OCI-LY1 (cell line): ENCODE results near the gene CBARP.

Experiments used
- H2AFZ ChIP-seq: fragments of 200-600 bp; sonication (generic), shearing (Covaris generic); 2 replicates; pipeline ENCODE4 v1.6.0; 2014; ENCODE audit warnings: antibody characterized with exemption, mild to moderate bottlenecking, low read length
- H3F3A ChIP-seq: fragments of 200-600 bp; sonication (generic), shearing (Covaris generic); 2 replicates; pipeline ENCODE4 v1.6.0; 2014; ENCODE audit warnings: mild to moderate bottlenecking, antibody characterized with exemption, low read length, moderate library complexity; ENCODE audit not compliant: insufficient read depth
- H3K27ac ChIP-seq: fragments of 200-600 bp; sonication (generic); 2 replicates; pipeline ENCODE4 v1.5.1; 2014; ENCODE audit warnings: low read length, mixed run types, mild to moderate bottlenecking, low read depth; ENCODE audit not compliant: poor library complexity, severe bottlenecking
- H3K27me3 ChIP-seq: fragments of 200-600 bp; sonication (generic); 2 replicates; pipeline ENCODE4 v1.6.0; 2014; ENCODE audit warnings: antibody characterized with exemption, mild to moderate bottlenecking, low read length, moderate library complexity; ENCODE audit not compliant: insufficient read depth
- H3K36me3 ChIP-seq: fragments of 200-600 bp; sonication (generic); 2 replicates; pipeline ENCODE4 v1.6.1; 2014; ENCODE audit warnings: mild to moderate bottlenecking, antibody characterized with exemption, low read length, moderate library complexity, mixed read lengths; ENCODE audit not compliant: insufficient read depth
- H3K4me1 ChIP-seq: fragments of 200-600 bp; sonication (generic); 2 replicates; pipeline ENCODE4 v1.5.1; 2014; ENCODE audit warnings: mild to moderate bottlenecking, low read length, moderate library complexity; ENCODE audit not compliant: insufficient read depth, severe bottlenecking
- H3K4me2 ChIP-seq: fragments of 200-600 bp; sonication (generic), shearing (Covaris generic); 2 replicates; pipeline ENCODE4 v1.6.1; 2014; ENCODE audit warnings: low read length
- H3K4me3 ChIP-seq: fragments of 200-600 bp; sonication (generic); 2 replicates; pipeline ENCODE4 v1.5.1; 2014; ENCODE audit warnings: low read length, low read depth, mild to moderate bottlenecking, mixed read lengths; ENCODE audit not compliant: poor library complexity, severe bottlenecking
- H3K79me2 ChIP-seq: fragments of 200-600 bp; shearing (Covaris generic); 2 replicates; pipeline ENCODE4 v1.6.1; 2016; ENCODE audit warnings: mixed run types, low read length, mixed read lengths; ENCODE audit not compliant: insufficient read depth
- H3K9ac ChIP-seq: fragments of 200-600 bp; sonication (generic), shearing (Covaris generic); 2 replicates; pipeline ENCODE4 v1.6.1; 2014; ENCODE audit warnings: mild to moderate bottlenecking, low read length, mixed read lengths
- H3K9me2 ChIP-seq: fragments of 200-600 bp; sonication (generic), shearing (Covaris generic); 2 replicates; pipeline ENCODE4 v1.6.1; 2014; ENCODE audit warnings: low read depth, mild to moderate bottlenecking, low read length, mixed read lengths
- H3K9me3 ChIP-seq: fragments of 200-600 bp; shearing (Covaris generic); 2 replicates; pipeline ENCODE4 v1.6.1; 2014; ENCODE audit warnings: low read length, mixed read lengths
- H4K20me1 ChIP-seq: fragments of 200-600 bp; sonication (generic), shearing (Covaris generic); 2 replicates; pipeline ENCODE4 v1.6.0; 2016; ENCODE audit warnings: mild to moderate bottlenecking, low read length; ENCODE audit not compliant: insufficient read depth
- CTCF ChIP-seq: fragments of 200-600 bp; sonication (generic), shearing (Covaris generic); IDR thresholded peaks from 2 replicates; pipeline ENCODE4 v1.5.1; 2017; ENCODE audit warnings: mild to moderate bottlenecking, antibody characterized with exemption, low read length, moderate library complexity, mixed read lengths
- EZH2 ChIP-seq: fragments of 200-600 bp; sonication (generic), shearing (Covaris generic); IDR thresholded peaks from 2 replicates; pipeline ENCODE4 v1.8.0; 2017; ENCODE audit warnings: borderline replicate concordance, mixed run types, mild to moderate bottlenecking, antibody characterized with exemption, low read length, moderate library complexity, mixed read lengths

CBARP gene

GRCh38 chr19:1223018-1223855 lies 14.6 kb downstream of the CBARP start:
- Histone ChIP-seq H4K20me1 (no peaks in the 10 kb centered on the region), H3K9me3 (no peaks in the 10 kb centered on the region), H3F3A (no peaks in the 10 kb centered on the region), H3K9ac (no peak overlapping the region), H2AFZ (no peak overlapping the region), H3K79me2 (no peaks in the 10 kb centered on the region), H3K27me3 (no peaks in the 10 kb centered on the region), H3K9me2 (no peaks in the 10 kb centered on the region), H3K4me1 (peaks cover 14% of the 10 kb centered on the region), H3K27ac (no peak overlapping the region), H3K4me2 (no peak overlapping the region), H3K36me3 (peaks cover 48% of the 10 kb centered on the region), H3K4me3 (no peak overlapping the region)
- peak; percentile 66 for TF ChIP-seq CTCF
- no peak for TF ChIP-seq EZH2

- Histone ChIP-seq H3K9me3 (no peaks in the 10 kb centered on the region), H3K4me3 (no peak overlapping the region), H3K36me3 (peaks cover 43% of the 10 kb centered on the region; the same call in 1 of the 2 replicates), H3F3A (no peaks in the 10 kb centered on the region), H3K27me3 (no peaks in the 10 kb centered on the region), H4K20me1 (no peaks in the 10 kb centered on the region), H3K4me2 (no peak overlapping the region), H3K9me2 (no peaks in the 10 kb centered on the region), H3K79me2 (no peaks in the 10 kb centered on the region), H3K9ac (no peak overlapping the region), H3K27ac (no peak overlapping the region), H3K4me1 (peaks cover 18% of the 10 kb centered on the region), H2AFZ (no peak overlapping the region)
- TF ChIP-seq CTCF (no peak), EZH2 (no peak)
Observed at GRCh38 chr19:1222394-1222793, 15.4 kb downstream of the CBARP start.

- Histone ChIP-seq H3K9me2 (no peaks in the 10 kb centered on the region), H3K4me1 (peaks cover 22% of the 10 kb centered on the region), H3K27ac (no peak overlapping the region), H3F3A (no peaks in the 10 kb centered on the region), H3K4me3 (no peak overlapping the region), H3K36me3 (peaks cover 40% of the 10 kb centered on the region; the same call in 1 of the 2 replicates), H4K20me1 (no peaks in the 10 kb centered on the region), H3K9me3 (no peaks in the 10 kb centered on the region), H3K9ac (no peak overlapping the region), H3K27me3 (no peaks in the 10 kb centered on the region), H3K4me2 (no peak overlapping the region), H2AFZ (no peak overlapping the region), H3K79me2 (no peaks in the 10 kb centered on the region)
- TF ChIP-seq CTCF (no peak), EZH2 (no peak)
Observed at GRCh38 chr19:1221904-1222255, 15.9 kb downstream of the CBARP start.
